DOHH2 (cell line): ENCODE data around the gene STUM.

Experiments
- CTCF ChIP-seq: fragments of 200-600 bp; sonication (generic); IDR thresholded peaks from one replicate; pipeline ENCODE4 v1.5.1; 2014; ENCODE audit warnings: antibody characterized with exemption, mild to moderate bottlenecking, low read depth, low read length; ENCODE audit not compliant: poor library complexity, severe bottlenecking
- EZH2phosphoT487 ChIP-seq: fragments of 200-600 bp; sonication (generic); IDR thresholded peaks from 2 replicates; pipeline ENCODE4 v1.6.1; 2017; ENCODE audit warnings: borderline replicate concordance, mild to moderate bottlenecking, antibody characterized with exemption, low read length, moderate library complexity, mixed read lengths

GRCh38 chr1:226520640-226521355, 27.8 kb upstream of the STUM start:
- no peak for TF ChIP-seq EZH2phosphoT487
- TF ChIP-seq CTCF = no peak
